Immature natural killer cell (primary cell): ENCODE results near the gene MAGEA2. TPM values are rescaled to one million over a fixed set of nuclear protein-coding genes. Genes with fewer than 3 reads are reported as not detected.
"Not testable (repeated sequence)": the region's sequence is repeated elsewhere in the genome, so short reads cannot be mapped to it uniquely, and the experiment has no call there.

Experiments
- DNase-seq, 3 donors: peaks; one replicate each; pipeline ENCODE4 v3.0.0; 2022; ENCODE audit warnings: mixed read lengths in 1 of 3
- H3K27ac Mint-ChIP-seq, 6 donors: one replicate each; pipeline ENCODE4 v1.8.0; 2020; ENCODE audit warnings: mixed read lengths in 6 of 6, mild to moderate bottlenecking in 5 of 6, inconsistent platforms in 4 of 6, moderate library complexity in 3 of 6
- H3K27me3 Mint-ChIP-seq, 3 donors: one replicate each; pipeline ENCODE4 v1.8.0; 2020 to 2021; ENCODE audit warnings: low read depth in 3 of 3, mild to moderate bottlenecking in 3 of 3, mixed read lengths in 3 of 3, moderate library complexity in 3 of 3, inconsistent platforms in 1 of 3
- H3K36me3 Mint-ChIP-seq, 3 donors: one replicate each; pipeline ENCODE4 v1.8.0; 2020; ENCODE audit warnings: mixed read lengths in 3 of 3, inconsistent platforms in 2 of 3, mild to moderate bottlenecking in 2 of 3
- H3K4me1 Mint-ChIP-seq, 2 donors: one replicate each; pipeline ENCODE4 v1.8.0; 2020; ENCODE audit warnings: inconsistent platforms in 2 of 2, mild to moderate bottlenecking in 2 of 2, mixed read lengths in 2 of 2, moderate library complexity in 1 of 2
- H3K4me3 Mint-ChIP-seq, 5 donors: one replicate each; pipeline ENCODE4 v1.8.0; 2020; ENCODE audit warnings: mild to moderate bottlenecking in 5 of 5, mixed read lengths in 5 of 5, inconsistent platforms in 3 of 5, moderate library complexity in 3 of 5
- H3K9me3 Mint-ChIP-seq, 6 donors: one replicate each; pipeline ENCODE4 v1.8.0; 2020; ENCODE audit warnings: mild to moderate bottlenecking in 6 of 6, mixed read lengths in 6 of 6, inconsistent platforms in 4 of 6, moderate library complexity in 3 of 6
- polyA plus RNA-seq, 3 donors: library from polyadenylated mRNA; unstranded; fragments of 300-500 nt; fragmentation: Illumina TruSeq; gene quantifications; one replicate each; pipeline ENCODE4 v1.2.3, GENCODE V29; 2021

MAGEA2 gene, protein sequence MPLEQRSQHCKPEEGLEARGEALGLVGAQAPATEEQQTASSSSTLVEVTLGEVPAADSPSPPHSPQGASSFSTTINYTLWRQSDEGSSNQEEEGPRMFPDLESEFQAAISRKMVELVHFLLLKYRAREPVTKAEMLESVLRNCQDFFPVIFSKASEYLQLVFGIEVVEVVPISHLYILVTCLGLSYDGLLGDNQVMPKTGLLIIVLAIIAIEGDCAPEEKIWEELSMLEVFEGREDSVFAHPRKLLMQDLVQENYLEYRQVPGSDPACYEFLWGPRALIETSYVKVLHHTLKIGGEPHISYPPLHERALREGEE
- polyA plus RNA-seq = not detected

DNA sequence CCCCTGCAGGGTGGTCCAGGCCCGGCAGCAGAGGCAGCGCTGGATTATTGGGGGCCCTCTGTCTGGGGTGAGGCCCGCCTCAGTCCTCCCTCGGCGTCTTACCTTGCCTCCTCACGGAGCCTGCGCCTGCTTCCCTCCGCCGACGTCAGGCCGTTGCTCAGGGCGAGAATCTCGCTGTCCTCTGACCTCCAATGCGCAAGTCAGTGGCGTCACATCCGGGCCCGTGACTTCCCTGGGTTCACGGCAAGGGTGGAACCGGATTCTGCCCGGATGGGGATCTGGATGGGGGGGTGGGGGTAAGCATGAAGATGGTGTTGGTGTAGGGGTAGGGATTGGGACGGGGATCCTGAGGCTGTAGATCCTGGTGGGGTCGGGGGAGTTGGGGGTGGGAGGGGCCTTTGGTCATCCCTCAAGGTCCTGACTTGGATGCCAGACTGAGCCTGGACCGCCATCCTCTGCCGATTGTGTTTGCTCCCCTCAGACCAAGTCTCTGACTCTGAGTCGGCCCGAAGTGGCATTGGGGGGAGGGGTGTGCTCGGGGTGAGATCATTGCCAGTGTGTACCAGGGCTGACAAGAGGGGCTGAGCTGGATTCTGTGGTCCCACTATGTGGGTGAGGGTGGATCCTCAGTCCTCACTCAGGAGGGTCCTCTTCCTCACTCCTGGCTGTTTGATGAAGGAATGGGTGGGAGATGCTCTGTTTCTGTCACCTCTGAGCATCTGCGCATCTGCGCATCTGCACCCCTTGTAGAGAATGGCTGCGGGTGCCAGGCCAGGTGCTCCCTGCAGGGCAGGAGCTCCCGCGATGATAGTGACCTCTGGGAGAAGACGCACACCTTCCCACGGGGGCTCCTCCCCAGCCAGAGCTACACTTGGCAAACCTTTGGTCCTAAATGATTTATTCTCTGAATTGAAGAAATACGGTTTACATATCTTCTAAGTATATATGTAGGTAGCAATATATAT is at the start of gene MAGEA2:
TSS of gene MAGEA2 (minus strand) at position 157 of the 965 bp plus-strand sequence. CDS start 2,479 bp downstream, outside the sequence.
- DNase-seq, H3K4me3 Mint-ChIP-seq, H3K27ac Mint-ChIP-seq, H3K36me3 Mint-ChIP-seq, H3K4me1 Mint-ChIP-seq, H3K9me3 Mint-ChIP-seq, H3K27me3 Mint-ChIP-seq: not testable (repeated sequence)

DNA sequence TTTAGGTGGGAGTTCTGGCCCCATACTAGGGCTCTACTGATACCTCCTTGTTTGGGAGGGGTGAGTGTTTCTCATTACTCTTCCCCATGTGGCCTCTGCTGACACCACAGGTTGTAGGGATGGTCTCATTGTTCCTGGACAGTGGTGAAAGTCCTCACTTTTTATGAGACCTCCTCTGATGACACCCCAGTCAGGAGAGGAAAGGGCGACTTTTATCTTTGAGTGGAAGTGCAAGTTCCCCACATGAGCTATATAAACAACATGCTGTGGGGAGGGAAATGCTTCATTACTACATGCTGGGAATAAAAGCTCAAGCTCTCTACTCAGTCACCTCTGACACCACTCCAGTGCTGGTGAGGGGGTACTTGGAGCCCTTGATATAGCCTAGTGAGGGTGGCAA is 45.3 kb upstream of the MAGEA2 start:
- no peak overlapping the region for H3K4me3 Mint-ChIP-seq

DNA sequence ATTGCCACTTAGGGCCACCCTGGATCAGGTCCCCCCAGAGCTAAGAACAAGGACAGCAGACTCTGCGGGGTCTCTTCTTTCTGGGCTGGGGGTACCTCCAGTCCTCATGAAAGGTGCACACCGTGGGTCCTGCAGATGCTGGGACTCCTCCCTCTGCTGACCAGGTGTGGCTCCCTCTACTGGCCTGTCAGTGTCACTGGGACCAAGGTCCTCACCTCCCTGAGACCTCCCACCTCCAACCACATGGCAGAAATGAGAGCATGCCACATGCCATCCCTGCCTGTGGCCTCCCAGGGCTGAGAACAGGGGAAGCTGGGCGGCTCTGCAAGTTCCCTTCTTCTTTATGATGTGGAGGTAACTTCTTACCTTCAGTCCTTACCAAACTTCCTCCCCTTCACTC is 33.4 kb upstream of the MAGEA2 start:
- not testable (repeated sequence) for H3K9me3 Mint-ChIP-seq, DNase-seq, H3K4me1 Mint-ChIP-seq, H3K36me3 Mint-ChIP-seq, H3K4me3 Mint-ChIP-seq, H3K27ac Mint-ChIP-seq, H3K27me3 Mint-ChIP-seq

More for the DNA sequence above, 45.3 kb upstream of the MAGEA2 start:
- peaks cover 0 to 3% (median 0%) of the 10 kb centered on the region in 3 donors for H3K36me3 Mint-ChIP-seq
- H3K27ac Mint-ChIP-seq = no peak overlapping the region
- no peaks in the 10 kb centered on the region for H3K9me3 Mint-ChIP-seq
- DNase-seq = no peak
- H3K27me3 Mint-ChIP-seq = peaks cover 1 to 17% (median 6%) of the 10 kb centered on the region in 3 donors
- no peaks in the 10 kb centered on the region for H3K4me1 Mint-ChIP-seq

DNA sequence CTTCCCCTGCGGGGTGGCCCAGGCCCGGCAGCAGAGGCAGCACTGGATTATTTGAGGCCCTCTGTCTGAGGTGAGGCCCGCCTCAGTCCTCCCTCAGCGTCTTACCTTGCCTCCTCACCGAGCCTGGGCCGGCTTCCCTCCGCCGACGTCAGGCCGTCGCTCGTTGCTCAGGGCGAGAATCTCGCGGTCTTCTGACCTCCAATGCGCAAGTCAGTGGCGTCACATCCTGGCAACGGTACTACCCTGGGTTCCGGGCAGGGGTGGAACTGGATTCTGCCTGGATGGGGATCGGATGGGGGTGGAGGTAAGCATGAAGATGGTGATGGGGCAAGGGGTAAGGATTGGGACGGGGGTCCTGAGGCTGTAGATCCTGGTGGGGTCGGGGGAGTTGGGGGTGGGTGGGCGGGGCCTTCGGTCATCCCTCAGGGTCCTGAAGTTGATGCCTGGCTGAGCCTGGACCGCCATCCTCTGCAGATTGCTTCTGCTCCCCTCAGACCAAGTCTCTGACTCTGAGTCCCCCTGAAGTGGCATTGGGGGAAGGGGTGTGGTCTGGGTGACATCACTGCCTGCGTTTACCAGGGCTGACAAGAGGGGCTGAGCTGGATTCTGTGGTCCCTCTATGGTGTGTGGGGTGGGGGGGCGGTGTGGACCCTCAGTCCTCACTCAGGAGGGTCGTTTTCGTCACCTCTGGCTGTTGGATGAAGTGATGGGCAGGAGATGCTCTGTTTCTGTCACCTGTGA is 16.1 kb upstream of the MAGEA2 start, which contains the start of gene MAGEA6:
TSS of gene MAGEA6 (minus strand) at position 141 of the 741 bp plus-strand sequence. CDS start 2,039 bp downstream, outside the sequence.
- H3K36me3 Mint-ChIP-seq, H3K4me3 Mint-ChIP-seq, H3K9me3 Mint-ChIP-seq, H3K27ac Mint-ChIP-seq, DNase-seq, H3K4me1 Mint-ChIP-seq, H3K27me3 Mint-ChIP-seq: not testable (repeated sequence)

DNA sequence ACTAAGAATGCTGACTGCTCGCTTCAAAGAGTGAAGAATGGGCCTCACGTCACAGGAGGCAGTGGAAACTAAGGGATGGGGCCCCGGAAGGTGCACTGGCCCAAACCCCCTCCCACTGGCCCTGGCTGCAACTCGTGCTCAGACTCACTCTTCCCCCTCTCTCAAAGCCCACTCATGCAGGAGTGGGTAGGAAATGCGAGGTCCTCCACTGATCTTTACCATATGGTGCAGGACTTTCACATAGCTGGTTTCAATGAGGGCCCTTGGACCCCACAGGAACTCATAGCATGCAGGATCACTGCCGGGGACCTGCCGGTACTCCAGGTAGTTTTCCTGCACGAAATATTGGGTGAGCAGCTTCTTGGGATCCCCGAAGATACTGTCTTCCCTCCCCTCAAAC is 12.9 kb upstream of the MAGEA2 start:
- not testable (repeated sequence) for H3K4me3 Mint-ChIP-seq, H3K4me1 Mint-ChIP-seq, H3K9me3 Mint-ChIP-seq, H3K27me3 Mint-ChIP-seq, DNase-seq, H3K36me3 Mint-ChIP-seq, H3K27ac Mint-ChIP-seq

DNA sequence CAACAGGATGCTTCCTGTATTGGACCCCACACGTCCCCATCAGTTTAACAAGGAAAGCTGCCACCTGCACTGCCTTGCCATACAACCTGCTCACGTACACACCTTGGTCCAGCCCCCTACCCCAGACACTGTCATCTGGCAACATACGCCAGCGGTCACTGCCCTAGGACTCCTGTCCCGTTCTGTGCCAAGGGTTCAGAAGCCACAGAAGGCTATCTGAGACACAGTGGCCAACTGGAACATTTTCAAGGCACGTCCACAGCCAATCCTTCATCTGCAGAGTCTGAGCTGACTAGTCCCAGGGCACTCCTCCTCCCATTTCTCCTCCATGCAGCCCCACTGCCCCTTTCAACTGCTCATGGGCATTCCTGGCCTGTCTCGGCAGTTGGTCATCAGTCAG is 7.9 kb upstream of the MAGEA2 start:
- not testable (repeated sequence) for DNase-seq, H3K9me3 Mint-ChIP-seq, H3K27ac Mint-ChIP-seq, H3K36me3 Mint-ChIP-seq, H3K27me3 Mint-ChIP-seq, H3K4me3 Mint-ChIP-seq, H3K4me1 Mint-ChIP-seq

DNA sequence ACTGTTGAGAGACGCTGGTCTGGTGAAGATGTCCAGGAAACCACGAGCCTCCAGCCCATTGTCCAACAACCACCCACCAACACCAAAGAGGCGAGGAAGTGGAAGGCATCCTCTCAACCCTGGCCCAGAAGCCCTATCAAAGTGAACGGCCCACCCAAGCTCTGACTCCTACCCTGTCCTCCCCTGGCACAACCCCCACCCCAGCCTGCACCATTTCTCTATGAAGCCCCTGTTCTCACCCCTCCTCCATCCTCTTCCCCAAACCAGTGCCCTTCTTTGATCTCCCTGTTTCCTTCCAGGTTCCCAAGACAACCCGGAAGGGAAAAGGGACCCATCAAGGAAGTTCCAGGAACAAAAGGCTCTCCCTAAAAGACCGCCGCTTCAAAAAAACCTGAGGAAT is 5.9 kb upstream of the MAGEA2 start:
- H3K4me3 Mint-ChIP-seq, H3K36me3 Mint-ChIP-seq, DNase-seq, H3K27me3 Mint-ChIP-seq, H3K27ac Mint-ChIP-seq, H3K9me3 Mint-ChIP-seq, H3K4me1 Mint-ChIP-seq: not testable (repeated sequence)

DNA sequence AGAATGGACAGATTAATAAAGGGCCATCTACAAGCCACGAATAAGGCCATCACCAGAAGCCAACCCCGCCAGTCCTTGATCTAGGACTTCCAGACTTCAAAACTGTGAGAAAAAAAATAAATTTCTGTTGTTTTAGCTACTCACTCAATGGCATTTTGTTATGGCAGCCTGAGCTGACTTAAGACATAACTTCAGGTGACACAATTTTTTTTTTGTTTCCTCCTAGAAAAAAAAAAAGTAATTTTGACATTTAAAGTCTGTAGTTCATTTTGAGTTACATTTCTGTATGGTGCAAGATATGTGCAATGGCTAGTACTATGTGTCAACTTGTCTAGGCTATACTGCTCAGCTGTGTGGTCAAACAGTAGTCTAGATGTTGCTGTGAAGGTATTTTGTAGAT is 5.3 kb upstream of the MAGEA2 start, which contains the start of gene CSAG3:
TSS of gene CSAG3 (plus strand) at position 301 of the 400 bp plus-strand sequence.
- H3K4me1 Mint-ChIP-seq, DNase-seq, H3K4me3 Mint-ChIP-seq, H3K9me3 Mint-ChIP-seq, H3K27me3 Mint-ChIP-seq, H3K36me3 Mint-ChIP-seq, H3K27ac Mint-ChIP-seq: not testable (repeated sequence)

DNA sequence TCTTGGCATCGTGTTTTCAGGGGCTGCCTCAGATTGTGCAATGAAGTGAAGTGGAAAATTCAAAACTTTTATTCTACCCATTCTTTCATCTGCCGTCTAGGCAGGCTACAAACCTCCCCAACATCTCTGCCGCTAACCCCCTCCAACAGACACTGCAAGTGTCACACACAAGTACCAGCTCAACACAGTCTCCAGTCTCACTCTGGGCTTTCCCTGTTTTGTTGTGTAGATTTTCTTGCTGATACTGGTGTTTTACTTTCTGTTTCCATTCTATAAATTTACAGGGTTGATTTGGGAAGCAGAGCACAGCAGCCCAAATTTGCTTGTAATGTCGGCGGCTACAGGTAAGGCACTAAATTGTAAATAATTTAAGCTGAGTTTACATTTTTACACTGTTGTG is 1.2 kb upstream of the MAGEA2 start:
- not testable (repeated sequence) for DNase-seq, H3K36me3 Mint-ChIP-seq, H3K9me3 Mint-ChIP-seq, H3K4me1 Mint-ChIP-seq, H3K27ac Mint-ChIP-seq, H3K27me3 Mint-ChIP-seq, H3K4me3 Mint-ChIP-seq

DNA sequence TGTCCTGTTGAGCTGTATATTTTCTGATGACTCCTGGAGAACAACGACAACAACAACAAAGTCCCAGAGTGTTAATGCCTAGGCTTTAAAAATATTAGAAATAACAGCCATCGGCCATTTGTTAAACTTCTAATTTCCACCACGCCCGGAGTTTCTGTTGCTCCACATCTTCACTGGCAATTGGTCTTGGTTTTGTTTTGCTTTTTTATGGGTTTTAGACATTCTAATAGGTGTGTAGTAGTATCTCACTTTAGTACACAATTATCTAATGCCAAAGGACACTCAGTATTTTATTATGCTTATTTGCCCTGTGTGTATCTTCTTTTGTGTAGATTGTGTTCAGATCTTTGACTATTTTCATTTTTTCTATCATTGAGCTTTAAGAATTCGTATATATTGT is 15.1 kb downstream of the MAGEA2 start:
- peaks cover 0 to 4% (median 2%) of the 10 kb centered on the region in 3 donors for H3K27me3 Mint-ChIP-seq

DNA sequence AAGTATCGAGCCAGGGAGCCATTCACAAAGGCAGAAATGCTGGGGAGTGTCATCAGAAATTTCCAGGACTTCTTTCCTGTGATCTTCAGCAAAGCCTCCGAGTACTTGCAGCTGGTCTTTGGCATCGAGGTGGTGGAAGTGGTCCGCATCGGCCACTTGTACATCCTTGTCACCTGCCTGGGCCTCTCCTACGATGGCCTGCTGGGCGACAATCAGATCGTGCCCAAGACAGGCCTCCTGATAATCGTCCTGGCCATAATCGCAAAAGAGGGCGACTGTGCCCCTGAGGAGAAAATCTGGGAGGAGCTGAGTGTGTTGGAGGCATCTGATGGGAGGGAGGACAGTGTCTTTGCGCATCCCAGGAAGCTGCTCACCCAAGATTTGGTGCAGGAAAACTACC is 17.1 kb downstream of the MAGEA2 start:
- H3K27ac Mint-ChIP-seq, H3K36me3 Mint-ChIP-seq, H3K4me3 Mint-ChIP-seq, H3K27me3 Mint-ChIP-seq, H3K4me1 Mint-ChIP-seq, H3K9me3 Mint-ChIP-seq, DNase-seq: not testable (repeated sequence)

More for the DNA sequence above, 15.1 kb downstream of the MAGEA2 start:
- Mint-ChIP-seq H3K4me3 (no peak overlapping the region), H3K36me3 (no peaks in the 10 kb centered on the region), H3K27ac (no peak overlapping the region), H3K4me1 (no peaks in the 10 kb centered on the region), H3K9me3 (no peaks in the 10 kb centered on the region)
- DNase-seq = no peak

DNA sequence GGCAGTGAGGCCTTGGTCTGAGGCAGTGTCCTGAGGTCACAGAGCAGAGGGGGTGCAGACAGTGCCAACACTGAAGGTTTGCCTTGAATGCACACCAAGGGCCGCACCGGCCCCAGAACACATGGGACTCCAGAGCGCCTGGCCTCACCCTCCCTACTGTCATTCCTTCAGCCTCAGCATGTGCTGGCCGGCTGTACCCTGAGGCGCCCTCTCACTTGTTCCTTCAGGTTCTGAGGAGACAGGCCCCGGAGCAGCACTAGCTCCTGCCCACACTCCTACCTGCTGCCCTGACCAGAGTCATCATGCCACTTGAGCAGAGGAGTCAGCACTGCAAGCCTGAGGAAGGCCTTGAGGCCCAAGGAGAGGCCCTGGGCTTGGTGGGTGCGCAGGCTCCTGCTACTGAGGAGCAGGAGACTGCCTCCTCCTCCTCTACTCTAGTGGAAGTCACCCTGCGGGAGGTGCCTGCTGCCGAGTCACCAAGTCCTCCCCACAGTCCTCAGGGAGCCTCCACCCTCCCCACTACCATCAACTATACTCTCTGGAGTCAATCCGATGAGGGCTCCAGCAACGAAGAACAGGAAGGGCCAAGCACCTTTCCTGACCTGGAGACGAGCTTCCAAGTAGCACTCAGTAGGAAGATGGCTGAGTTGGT is 17.7 kb downstream of the MAGEA2 start:
- Mint-ChIP-seq H3K4me3 (no peak overlapping the region), H3K36me3 (no peaks in the 10 kb centered on the region), H3K27ac (no peak overlapping the region), H3K9me3 (no peaks in the 10 kb centered on the region), H3K27me3 (peaks cover 0 to 3% (median 2%) of the 10 kb centered on the region in 3 donors), H3K4me1 (no peaks in the 10 kb centered on the region)
- DNase-seq = no peak

DNA sequence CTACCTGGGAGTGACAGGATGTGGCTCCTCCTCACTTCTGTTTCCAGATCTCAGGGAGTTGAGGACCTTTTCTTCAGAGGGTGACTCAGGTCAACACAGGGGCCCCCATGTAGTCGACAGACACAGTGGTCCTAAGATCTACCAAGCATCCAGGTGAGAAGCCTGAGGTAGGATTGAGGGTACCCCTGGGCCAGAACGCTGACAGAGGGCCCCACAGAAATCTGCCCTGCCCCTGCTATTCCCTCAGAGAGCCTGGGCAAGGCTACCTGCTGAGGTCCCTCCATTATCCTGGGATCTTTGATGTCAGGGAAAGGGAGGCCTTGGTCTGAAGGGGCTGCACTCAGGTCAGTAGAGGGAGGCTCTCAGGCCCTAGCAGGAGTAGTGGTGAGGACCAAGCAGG is 18.5 kb downstream of the MAGEA2 start:
- no peaks in the 10 kb centered on the region for H3K36me3 Mint-ChIP-seq
- H3K9me3 Mint-ChIP-seq = no peaks in the 10 kb centered on the region
- DNase-seq = no peak
- H3K4me1 Mint-ChIP-seq = no peaks in the 10 kb centered on the region
- peaks cover 0 to 3% (median 2%) of the 10 kb centered on the region in 3 donors for H3K27me3 Mint-ChIP-seq
- no peak overlapping the region for H3K27ac Mint-ChIP-seq
- no peak overlapping the region for H3K4me3 Mint-ChIP-seq
